ENCODE measurements around the gene HDAC4.

DNA sequence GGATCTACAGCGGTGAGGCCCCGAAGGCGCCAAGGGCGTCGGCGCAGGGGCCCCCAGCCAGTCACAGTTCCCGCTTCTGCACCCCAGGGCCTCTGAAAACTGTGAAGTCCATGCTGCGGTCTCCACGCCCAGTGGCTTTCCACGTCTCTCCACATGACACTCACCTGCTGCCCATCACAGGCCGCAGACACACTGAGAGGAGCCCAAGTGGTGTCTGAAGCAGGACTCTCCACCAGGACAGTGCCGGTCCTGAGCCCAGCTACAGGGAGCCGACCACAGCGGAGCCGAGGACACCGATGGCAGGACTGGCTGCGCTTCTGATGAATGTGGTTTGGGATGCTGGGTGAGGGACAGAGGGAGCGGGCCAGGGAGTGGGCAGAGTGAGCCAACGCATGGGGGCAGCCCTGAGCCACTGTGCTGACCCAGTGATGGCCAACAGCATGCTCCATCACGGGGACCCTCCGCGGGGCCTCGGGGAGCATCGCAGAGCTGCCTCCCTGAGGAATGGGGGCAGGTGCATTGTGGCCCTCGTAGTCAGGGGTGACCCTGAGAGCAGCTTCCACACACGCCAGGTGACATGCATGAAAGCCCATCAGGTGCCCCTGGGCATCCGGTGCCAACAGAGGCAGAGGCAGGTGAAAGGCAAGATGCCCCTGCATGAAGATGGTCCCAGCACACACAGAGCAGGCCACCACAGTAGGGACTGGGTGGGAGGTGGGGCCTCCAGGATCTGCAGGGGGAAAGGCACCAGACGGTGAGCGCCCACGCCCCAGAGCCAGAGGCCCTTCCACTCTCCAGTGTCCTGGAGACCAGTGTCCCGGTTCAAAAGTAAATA, 116.6 kb downstream of the HDAC4 start:
- no peak for TF ChIP-seq GATA2 (IDR thresholded peaks at IDR 0.05; ENCODE audit: low read depth, low read length)
- no peak for TF ChIP-seq GATA3 (IDR thresholded peaks at IDR 0.05; ENCODE audit: low read depth, low read length)

Measured in SH-SY5Y (cell line).